ENCODE data around the gene CD101.

Gene CD101

DNA sequence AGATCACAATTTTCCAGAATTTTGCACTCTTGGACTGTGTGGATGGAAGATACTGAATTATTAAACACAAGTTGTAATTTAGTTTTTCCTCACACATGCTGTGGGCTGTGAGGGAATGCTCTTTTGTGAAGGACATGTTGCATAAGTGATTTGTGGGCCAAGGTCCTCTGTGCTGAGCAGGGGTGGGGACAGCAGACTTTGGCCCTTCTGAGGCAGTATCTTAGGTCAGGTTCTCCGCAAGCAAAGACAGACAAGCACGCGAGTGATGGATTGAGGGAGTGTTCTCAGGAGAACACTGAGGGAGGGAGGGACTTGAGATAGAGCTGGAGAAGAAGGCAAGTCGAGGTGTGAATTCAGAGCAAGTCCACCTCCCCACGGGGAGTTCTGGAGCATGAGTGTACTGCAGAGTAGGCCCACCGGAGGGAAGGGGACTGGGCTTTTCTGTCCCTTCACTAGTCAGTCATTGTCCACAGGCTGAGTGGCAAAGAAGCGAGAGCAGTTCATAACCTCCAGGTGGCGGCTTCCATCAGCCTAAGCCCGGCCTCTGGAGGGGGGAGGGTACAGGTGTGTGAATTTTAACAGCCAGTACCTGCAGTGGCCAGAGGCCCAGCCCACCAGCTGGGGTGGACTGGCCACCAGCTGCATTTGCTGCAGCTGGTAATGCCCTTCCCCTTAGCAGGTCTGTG, 19.1 kb upstream of the CD101 start:
- H3K27me3 ChIP-seq = no peaks in the 10 kb centered on the region
- H3K4me3 ChIP-seq = no peak overlapping the region
- no peak for DNase-seq
- no peaks in the 10 kb centered on the region for H3K36me3 ChIP-seq
- H3K9me3 ChIP-seq = no peaks in the 10 kb centered on the region
- no peak overlapping the region for H3K27ac ChIP-seq
- H3K4me1 ChIP-seq = peaks cover 0 to 4% (median 0%) of the 10 kb centered on the region in 4 donors
- intact Hi-C loops (cut with DNase I; ENCODE audit: low total_unique reads) = no loop called here
- TF ChIP-seq, protein P1, sequence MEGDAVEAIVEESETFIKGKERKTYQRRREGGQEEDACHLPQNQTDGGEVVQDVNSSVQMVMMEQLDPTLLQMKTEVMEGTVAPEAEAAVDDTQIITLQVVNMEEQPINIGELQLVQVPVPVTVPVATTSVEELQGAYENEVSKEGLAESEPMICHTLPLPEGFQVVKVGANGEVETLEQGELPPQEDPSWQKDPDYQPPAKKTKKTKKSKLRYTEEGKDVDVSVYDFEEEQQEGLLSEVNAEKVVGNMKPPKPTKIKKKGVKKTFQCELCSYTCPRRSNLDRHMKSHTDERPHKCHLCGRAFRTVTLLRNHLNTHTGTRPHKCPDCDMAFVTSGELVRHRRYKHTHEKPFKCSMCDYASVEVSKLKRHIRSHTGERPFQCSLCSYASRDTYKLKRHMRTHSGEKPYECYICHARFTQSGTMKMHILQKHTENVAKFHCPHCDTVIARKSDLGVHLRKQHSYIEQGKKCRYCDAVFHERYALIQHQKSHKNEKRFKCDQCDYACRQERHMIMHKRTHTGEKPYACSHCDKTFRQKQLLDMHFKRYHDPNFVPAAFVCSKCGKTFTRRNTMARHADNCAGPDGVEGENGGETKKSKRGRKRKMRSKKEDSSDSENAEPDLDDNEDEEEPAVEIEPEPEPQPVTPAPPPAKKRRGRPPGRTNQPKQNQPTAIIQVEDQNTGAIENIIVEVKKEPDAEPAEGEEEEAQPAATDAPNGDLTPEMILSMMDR (IDR thresholded peaks at IDR 0.05) = no peak

DNA sequence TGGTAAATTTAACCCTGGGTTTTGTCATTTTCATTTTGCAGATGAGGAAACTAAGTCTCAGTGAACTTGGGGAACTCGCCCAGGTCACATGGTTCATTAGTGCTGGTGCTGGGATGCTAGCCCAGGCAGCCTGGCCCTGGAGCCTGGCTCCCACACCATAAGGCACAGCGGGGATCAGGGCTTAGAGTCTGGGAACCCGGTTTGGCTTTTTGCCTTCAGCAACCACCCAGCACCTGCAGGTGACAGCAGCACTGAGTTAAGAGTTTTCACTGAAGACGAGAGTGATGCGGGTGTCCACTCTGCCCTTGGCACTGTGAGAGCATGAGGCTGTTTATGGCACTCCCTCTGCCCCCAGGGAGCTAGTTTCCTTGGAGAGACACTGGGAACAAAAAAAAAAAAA, 18.4 kb upstream of the CD101 start:
- no peaks in the 10 kb centered on the region for H3K27me3 ChIP-seq
- H3K4me3 ChIP-seq = no peak overlapping the region
- intact Hi-C loops (cut with DNase I; ENCODE audit: low total_unique reads) = no loop called here
- TF ChIP-seq, protein P1 (IDR thresholded peaks at IDR 0.05) = no peak
- DNase-seq = no peak
- H3K27ac ChIP-seq = no peak overlapping the region
- H3K9me3 ChIP-seq = no peaks in the 10 kb centered on the region
- H3K36me3 ChIP-seq = no peaks in the 10 kb centered on the region
- H3K4me1 ChIP-seq = peaks cover 0 to 4% (median 0%) of the 10 kb centered on the region in 4 donors

DNA sequence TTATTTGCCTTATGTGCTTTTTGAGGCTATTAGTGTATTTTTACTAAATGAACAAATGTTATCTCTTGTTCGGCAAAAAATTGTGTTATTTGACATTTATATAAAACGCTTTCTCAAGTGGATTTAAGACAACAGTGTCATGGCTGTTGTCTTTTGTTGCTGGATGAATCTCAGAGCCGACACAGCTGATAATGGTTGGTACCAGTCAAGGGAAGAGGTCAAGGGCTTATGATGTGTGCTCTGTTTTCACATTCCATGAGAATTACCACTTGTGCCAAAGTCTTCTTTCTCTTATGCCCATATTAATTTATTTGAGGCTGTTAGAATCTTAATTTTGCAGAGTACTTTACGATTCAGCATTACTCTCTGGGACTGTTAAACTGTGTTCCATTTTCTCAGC, 17.9 kb upstream of the CD101 start:
- no peaks in the 10 kb centered on the region for H3K9me3 ChIP-seq
- no peak overlapping the region for H3K4me3 ChIP-seq
- H3K27ac ChIP-seq = no peak overlapping the region
- TF ChIP-seq, protein P1 (IDR thresholded peaks at IDR 0.05) = no peak
- DNase-seq = no peak
- intact Hi-C loops (cut with DNase I; ENCODE audit: low total_unique reads) = no loop called here
- H3K36me3 ChIP-seq = no peaks in the 10 kb centered on the region
- H3K27me3 ChIP-seq = no peaks in the 10 kb centered on the region
- H3K4me1 ChIP-seq = peaks cover 0 to 4% (median 0%) of the 10 kb centered on the region in 4 donors

DNA sequence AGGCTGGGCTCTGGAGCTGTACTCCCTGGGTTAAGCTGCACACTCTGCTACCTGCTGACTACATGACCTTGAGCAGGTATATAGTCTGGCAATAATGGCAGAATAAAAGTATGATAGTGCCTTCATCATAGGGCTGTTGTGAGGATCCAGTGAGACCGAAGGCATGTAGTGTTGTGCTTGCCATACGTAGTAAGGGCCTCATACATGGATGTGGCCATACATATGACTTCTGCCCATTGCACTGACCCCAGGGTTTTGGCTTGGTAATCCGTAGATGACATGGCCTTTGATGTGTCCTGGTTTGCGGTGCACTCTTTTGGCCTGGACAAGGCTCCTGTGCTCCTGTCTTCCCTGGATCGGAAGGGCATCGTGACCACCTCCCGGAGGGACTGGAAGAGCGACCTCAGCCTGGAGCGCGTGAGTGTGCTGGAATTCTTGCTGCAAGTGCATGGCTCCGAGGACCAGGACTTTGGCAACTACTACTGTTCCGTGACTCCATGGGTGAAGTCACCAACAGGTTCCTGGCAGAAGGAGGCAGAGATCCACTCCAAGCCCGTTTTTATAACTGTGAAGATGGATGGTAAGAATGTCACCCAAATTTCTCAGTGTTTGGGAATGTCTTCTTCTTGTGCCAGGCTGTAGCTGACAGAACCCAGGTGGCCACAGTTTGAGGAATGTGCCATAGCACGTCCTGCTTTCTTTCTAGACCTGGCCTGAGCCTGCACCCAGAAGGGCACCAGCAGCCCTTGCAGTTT, 17.0 kb upstream of the CD101 start:
- Histone ChIP-seq H3K27me3 (no peaks in the 10 kb centered on the region), H3K27ac (no peak overlapping the region), H3K4me3 (no peak overlapping the region), H3K9me3 (no peaks in the 10 kb centered on the region), H3K36me3 (no peaks in the 10 kb centered on the region), H3K4me1 (peaks cover 0 to 4% (median 0%) of the 10 kb centered on the region in 4 donors)
- intact Hi-C loops (cut with DNase I; ENCODE audit: low total_unique reads) = no loop called here
- DNase-seq = no peak
- TF ChIP-seq, protein P1 (IDR thresholded peaks at IDR 0.05) = no peak

DNA sequence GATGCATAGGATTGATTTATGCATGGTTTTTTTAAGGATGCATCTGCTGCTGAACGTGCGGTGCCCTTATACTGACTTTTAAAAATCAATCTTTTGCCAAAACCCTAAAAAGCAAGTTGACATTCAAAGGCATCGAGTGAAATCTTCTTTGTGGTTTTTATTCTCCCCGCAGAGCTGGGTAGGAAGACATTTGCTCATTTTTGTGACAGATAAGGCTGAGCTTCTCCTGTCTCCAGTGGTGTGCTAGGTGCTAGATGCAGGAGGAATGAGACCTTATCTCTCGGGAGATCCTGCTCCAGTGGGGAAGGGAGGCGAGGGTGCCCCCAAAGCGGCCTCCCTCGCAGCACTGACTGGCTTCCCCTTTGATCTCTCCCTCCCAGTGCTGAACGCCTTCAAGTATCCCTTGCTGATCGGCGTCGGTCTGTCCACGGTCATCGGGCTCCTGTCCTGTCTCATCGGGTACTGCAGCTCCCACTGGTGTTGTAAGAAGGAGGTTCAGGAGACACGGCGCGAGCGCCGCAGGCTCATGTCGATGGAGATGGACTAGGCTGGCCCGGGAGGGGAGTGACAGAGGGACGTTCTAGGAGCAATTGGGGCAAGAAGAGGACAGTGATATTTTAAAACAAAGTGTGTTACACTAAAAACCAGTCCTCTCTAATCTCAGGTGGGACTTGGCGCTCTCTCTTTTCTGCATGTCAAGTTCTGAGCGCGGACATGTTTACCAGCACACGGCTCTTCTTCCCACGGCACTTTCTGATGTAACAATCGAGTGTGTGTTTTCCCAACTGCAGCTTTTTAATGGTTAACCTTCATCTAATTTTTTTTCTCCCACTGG, 14.9 kb upstream of the CD101 start:
- no peak for DNase-seq
- no peak overlapping the region for H3K27ac ChIP-seq
- H3K27me3 ChIP-seq = no peaks in the 10 kb centered on the region
- H3K4me3 ChIP-seq = no peak overlapping the region
- H3K9me3 ChIP-seq = no peaks in the 10 kb centered on the region
- TF ChIP-seq, protein P1 (IDR thresholded peaks at IDR 0.05) = no peak
- H3K36me3 ChIP-seq = no peaks in the 10 kb centered on the region
- intact Hi-C loops (cut with DNase I; ENCODE audit: low total_unique reads) = no loop called here
- H3K4me1 ChIP-seq = peaks cover 0 to 4% (median 0%) of the 10 kb centered on the region in 4 donors
